ENCODE results near the gene SREK1. TPM values are rescaled to one million over a fixed set of nuclear protein-coding genes. Genes with fewer than 3 reads are reported as not detected.
A peak's percentile ranks its signal among the peaks of the same experiment; 100 is the strongest.
"Not testable (repeated sequence)": the region's sequence is repeated elsewhere in the genome, so short reads cannot be mapped to it uniquely, and the experiment has no call there.

SREK1 gene
- total RNA-seq (2014; rRNA removed; shearing (Covaris generic)): 47.3 and 71.4 TPM in 2 replicates
- 91.7 and 147 TPM in 2 replicates for polyA plus RNA-seq (2014; cell fraction: nucleus; rRNA removed)

- DNase-seq (ENCODE audit: extremely low read depth, low read depth): peak; percentile 92
These were observed at the start of gene SREK1 for GRCh38 chr5:66144074-66144833. Gene SREK1, plus strand, starts transcription at chr5:66144300. Its CDS starts 77 bp downstream, at chr5:66144377.

GRCh38 chr5:66100851-66101250 is 43.2 kb upstream of the SREK1 start:
- DNase-seq (ENCODE audit: extremely low read depth, low read depth): no peak

- DNase-seq (ENCODE audit: extremely low read depth, low read depth): no peak
These were observed 30.9 kb upstream of the SREK1 start for GRCh38 chr5:66113160-66113559.

- DNase-seq (ENCODE audit: extremely low read depth, low read depth): no peak
These were observed 25.8 kb upstream of the SREK1 start for GRCh38 chr5:66118304-66118703.

- no peak for DNase-seq (ENCODE audit: extremely low read depth, low read depth)
These were observed 21.6 kb upstream of the SREK1 start for GRCh38 chr5:66122379-66123034.

- no peak for DNase-seq (ENCODE audit: extremely low read depth, low read depth)
These were observed 15.0 kb upstream of the SREK1 start for GRCh38 chr5:66129144-66129543.

- no peak for DNase-seq (ENCODE audit: extremely low read depth, low read depth)
These were observed 13.6 kb upstream of the SREK1 start for GRCh38 chr5:66130493-66130892.

- DNase-seq (ENCODE audit: extremely low read depth, low read depth): no peak
These were observed 9.7 kb upstream of the SREK1 start for GRCh38 chr5:66134407-66134861.

- DNase-seq (ENCODE audit: extremely low read depth, low read depth): no peak
These were observed 8.0 kb upstream of the SREK1 start for GRCh38 chr5:66136053-66136452.

GRCh38 chr5:66136944-66137343 is 7.2 kb upstream of the SREK1 start:
- DNase-seq (ENCODE audit: extremely low read depth, low read depth): not testable (repeated sequence)

- no peak for DNase-seq (ENCODE audit: extremely low read depth, low read depth)
These were observed 5.3 kb upstream of the SREK1 start for GRCh38 chr5:66138637-66139317.

GRCh38 chr5:66139318-66139712 is 4.8 kb upstream of the SREK1 start:
- DNase-seq (ENCODE audit: extremely low read depth, low read depth): no peak

GRCh38 chr5:66142417-66142816 is 1.7 kb upstream of the SREK1 start:
- no peak for DNase-seq (ENCODE audit: extremely low read depth, low read depth)

- no peak for DNase-seq (ENCODE audit: extremely low read depth, low read depth)
These were observed 527 bp upstream of the SREK1 start for GRCh38 chr5:66143473-66144073.

- no peak for DNase-seq (ENCODE audit: extremely low read depth, low read depth)
These were observed 812 bp downstream of the SREK1 start for GRCh38 chr5:66144834-66145390.

GRCh38 chr5:66145737-66146136 is 1.6 kb downstream of the SREK1 start:
- DNase-seq (ENCODE audit: extremely low read depth, low read depth): no peak

GRCh38 chr5:66149950-66150349 is 5.8 kb downstream of the SREK1 start:
- no peak for DNase-seq (ENCODE audit: extremely low read depth, low read depth)

GRCh38 chr5:66151030-66151429 is 6.9 kb downstream of the SREK1 start:
- DNase-seq (ENCODE audit: extremely low read depth, low read depth): no peak

- no peak for DNase-seq (ENCODE audit: extremely low read depth, low read depth)
These were observed 7.4 kb downstream of the SREK1 start for GRCh38 chr5:66151491-66151890.

- DNase-seq (ENCODE audit: extremely low read depth, low read depth): no peak
These were observed 12.9 kb downstream of the SREK1 start for GRCh38 chr5:66157046-66157445.

GRCh38 chr5:66161356-66161755 is 17.3 kb downstream of the SREK1 start:
- no peak for DNase-seq (ENCODE audit: extremely low read depth, low read depth)

Data from NCI-H460 (cell line).